GM12873 (cell line): ENCODE measurements around the gene CCDC32.

Experiments used
- CTCF ChIP-seq: IDR thresholded peaks from 2 replicates; pipeline ENCODE4 v1.5.1; 2012; ENCODE audit warnings: low read depth, mild to moderate bottlenecking, moderate library complexity, low read length, control low read depth; ENCODE audit not compliant: insufficient read depth; ENCODE audit errors: missing control alignments

The CCDC32 gene

GRCh38 chr15:40533763-40534364 lies 31.0 kb downstream of the CCDC32 start:
- TF ChIP-seq CTCF = no peak

GRCh38 chr15:40528801-40529200 lies 36.0 kb downstream of the CCDC32 start:
- no peak for TF ChIP-seq CTCF

GRCh38 chr15:40525855-40526254 lies 39.0 kb downstream of the CCDC32 start:
- no peak for TF ChIP-seq CTCF

GRCh38 chr15:40523611-40524010 lies 41.2 kb downstream of the CCDC32 start:
- TF ChIP-seq CTCF = no peak

- TF ChIP-seq CTCF = no peak
These were observed 48.5 kb downstream of the CCDC32 start for GRCh38 chr15:40516322-40516721.

- no peak for TF ChIP-seq CTCF
These were observed 51.2 kb downstream of the CCDC32 start for GRCh38 chr15:40513609-40514008.

- TF ChIP-seq CTCF = no peak
These were observed 52.4 kb downstream of the CCDC32 start for GRCh38 chr15:40512440-40512839.
